D721Med (cell line): ENCODE results near the gene MISP.

Experiments used
- DNase-seq: peaks from one replicate; pipeline ENCODE4 v3.0.0; 2011; ENCODE audit warnings: low spot score; ENCODE audit not compliant: insufficient read length
- FAIRE-seq: peaks from 2 replicates; lab custom pipeline; 2011; peaks lifted over from hg19 to GRCh38; lab: Jason Lieb, UNC
- CTCF ChIP-seq: IDR thresholded peaks from 2 replicates; pipeline ENCODE4 v1.5.1; 2012; ENCODE audit warnings: mild to moderate bottlenecking, control low read depth; ENCODE audit not compliant: insufficient read depth; ENCODE audit errors: missing control alignments

The MISP gene

DNA sequence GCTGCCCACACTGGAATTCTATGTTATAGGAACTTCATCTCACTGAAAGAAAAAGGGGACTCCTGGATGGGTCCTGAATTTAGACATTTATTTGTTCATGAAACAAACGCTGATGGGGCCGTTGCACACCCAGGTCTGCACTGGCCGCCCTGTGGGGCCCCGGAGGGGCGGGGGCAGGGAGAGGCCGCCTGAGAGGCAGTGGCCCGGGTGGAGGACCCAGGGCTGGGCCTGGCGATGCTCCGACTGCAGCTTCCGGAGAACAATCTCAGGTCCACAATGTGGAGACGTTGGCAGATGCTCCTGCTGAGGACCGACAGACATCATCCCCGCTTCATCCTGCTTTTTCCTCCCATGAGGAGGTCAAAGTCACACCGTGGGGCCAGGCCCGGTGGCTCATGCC is 30.0 kb downstream of the MISP start:
- TF ChIP-seq CTCF: no peak
- FAIRE-seq (no peak), DNase-seq (no peak)

- FAIRE-seq: no peak
- no peak for TF ChIP-seq CTCF
- DNase-seq: no peak
These were observed 30.9 kb downstream of the MISP start for GRCh38 chr19:781800-782184.

- no peak for DNase-seq
- no peak for TF ChIP-seq CTCF
- no peak for FAIRE-seq
These were observed 31.4 kb downstream of the MISP start for GRCh38 chr19:782185-782877.

GRCh38 chr19:782878-783668 is 32.2 kb downstream of the MISP start:
- TF ChIP-seq CTCF: no peak
- DNase-seq: no peak
- FAIRE-seq: no peak

- TF ChIP-seq CTCF: no peak
- DNase-seq: no peak
- no peak for FAIRE-seq
These were observed 33.6 kb downstream of the MISP start for GRCh38 chr19:784541-784940.

DNA sequence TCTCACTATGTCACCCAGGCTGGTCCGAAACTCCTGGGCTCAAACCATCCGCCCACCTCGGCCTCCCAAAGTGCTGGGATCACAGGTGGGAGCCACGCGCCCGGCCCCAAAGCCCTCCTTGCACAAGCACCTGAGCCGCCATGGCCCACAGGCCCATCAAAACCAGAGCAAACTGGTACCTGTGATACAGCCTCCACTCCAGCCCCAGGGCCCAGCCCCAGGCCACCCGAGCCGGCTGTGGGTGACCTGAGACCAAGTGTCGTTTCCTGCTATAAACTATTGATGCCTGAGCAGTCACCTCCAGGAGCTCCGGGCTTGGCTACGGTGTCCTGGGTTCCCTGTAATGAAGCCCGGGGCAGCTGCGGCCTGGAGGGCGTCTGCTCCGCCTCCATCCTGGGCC is 36.6 kb downstream of the MISP start:
- FAIRE-seq (no peak), DNase-seq (no peak)
- no peak for TF ChIP-seq CTCF

DNA sequence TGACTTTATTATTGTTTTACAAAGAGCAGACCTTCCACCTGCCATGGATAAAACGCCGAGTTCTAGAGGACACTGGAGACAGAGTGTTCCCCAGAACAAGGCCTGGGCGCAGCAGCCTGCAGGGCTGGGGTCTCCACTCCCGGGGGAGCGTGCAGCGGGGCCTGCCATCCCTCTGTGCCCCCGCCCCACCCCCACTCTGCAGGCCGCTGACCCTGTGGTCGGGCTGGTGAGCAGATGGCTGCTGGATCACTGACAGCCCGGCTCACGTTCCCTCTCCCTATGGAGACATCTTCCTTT is 37.7 kb downstream of the MISP start:
- no peak for TF ChIP-seq CTCF
- FAIRE-seq: no peak

More for the DNA sequence above, 37.7 kb downstream of the MISP start:
- no peak for DNase-seq
